GM11168 (cell line): ENCODE measurements around the gene KSR1.
"Not testable (repeated sequence)": the region's sequence is repeated elsewhere in the genome, so short reads cannot be mapped to it uniquely, and the experiment has no call there.

Experiments used
- in situ Hi-C: fragments of 300-500 bp; cut with MboI; formaldehyde crosslinking; loops from one replicate; pipeline ENCODE4 v1.12.0; 2022; ENCODE audit warnings: low sequenced_read_pairs; ENCODE audit not compliant: unreplicated experiment

Gene KSR1

DNA sequence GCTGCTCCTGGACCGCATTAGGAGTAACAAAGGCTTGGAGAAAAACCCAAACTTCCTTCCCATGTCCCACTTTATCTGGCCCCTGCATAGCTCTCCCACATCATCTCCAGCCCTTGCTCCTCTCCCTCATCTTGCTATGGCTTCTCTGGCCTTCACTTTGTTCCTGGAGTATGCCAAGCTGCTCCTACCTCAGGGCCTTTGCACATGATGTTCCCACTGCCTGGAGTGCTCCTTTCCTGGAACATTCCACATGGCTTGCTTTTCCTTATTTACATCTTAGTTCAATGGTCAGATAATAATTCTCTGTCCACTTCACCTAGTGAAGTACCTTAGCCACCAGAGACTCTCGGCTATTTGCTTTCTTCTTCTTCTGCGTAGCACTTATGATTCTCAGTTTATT, 4.3 kb upstream of the KSR1 start:
- in situ Hi-C loops, result no loop called here

DNA sequence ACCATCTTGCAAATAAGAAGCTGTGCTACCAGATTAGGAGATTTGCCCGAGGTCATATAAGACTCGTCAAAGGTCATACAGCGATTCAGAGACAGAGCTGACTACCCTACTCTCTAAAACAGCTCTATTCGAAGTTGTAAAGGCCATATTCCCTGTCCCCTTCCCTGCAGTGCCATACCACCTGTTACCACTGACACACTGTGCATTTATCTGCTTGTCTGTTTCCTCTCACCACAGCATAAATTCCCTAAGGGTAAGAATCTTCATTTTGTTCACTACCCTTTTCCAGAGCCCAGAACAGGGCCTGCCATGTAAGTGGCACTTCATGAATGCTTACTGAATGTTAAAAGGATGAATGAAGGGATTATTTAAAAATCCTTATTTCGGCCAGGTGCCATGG, 3.4 kb upstream of the KSR1 start:
- in situ Hi-C loops, result no loop called here

DNA sequence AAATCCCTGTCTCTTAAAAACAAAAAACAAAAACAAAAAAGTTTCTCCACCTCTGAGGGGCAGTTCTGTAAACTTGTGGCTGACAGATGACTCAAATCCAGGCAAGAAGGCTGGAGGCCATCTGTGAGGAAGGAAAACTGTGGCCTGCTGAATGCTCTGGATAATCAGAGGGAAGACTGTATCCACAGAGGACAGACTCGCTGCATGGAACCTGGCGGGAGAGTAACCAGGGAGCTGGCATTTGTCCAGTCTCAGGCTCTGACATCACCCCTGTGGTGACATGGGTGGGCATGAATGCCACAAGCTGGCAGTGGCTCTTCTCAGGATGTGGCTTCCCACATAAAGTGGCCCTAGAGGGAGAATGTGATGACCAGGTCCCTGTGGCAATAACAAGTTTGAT, 2.8 kb upstream of the KSR1 start:
- in situ Hi-C loops, result no loop called here

DNA sequence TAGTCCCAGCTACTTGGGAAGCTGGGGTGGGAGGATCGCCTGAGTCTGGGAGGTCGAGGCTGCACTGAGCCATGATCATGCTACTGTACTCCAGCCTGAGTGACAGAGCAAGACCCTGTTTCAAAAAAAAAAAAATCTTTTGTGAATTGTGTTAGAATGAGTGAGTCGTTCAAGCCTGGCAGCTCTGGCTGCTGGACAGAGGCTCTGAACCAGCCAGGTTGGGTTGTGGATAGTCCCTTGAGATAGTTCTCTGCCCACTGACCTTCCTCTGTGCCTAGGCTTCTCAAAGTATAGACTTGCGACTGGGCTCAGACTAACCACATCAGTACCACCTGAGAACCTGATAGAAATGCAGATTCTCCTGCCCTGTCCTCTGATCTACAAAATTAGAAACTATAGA, 2.2 kb upstream of the KSR1 start:
- in situ Hi-C loops, result no loop called here

DNA sequence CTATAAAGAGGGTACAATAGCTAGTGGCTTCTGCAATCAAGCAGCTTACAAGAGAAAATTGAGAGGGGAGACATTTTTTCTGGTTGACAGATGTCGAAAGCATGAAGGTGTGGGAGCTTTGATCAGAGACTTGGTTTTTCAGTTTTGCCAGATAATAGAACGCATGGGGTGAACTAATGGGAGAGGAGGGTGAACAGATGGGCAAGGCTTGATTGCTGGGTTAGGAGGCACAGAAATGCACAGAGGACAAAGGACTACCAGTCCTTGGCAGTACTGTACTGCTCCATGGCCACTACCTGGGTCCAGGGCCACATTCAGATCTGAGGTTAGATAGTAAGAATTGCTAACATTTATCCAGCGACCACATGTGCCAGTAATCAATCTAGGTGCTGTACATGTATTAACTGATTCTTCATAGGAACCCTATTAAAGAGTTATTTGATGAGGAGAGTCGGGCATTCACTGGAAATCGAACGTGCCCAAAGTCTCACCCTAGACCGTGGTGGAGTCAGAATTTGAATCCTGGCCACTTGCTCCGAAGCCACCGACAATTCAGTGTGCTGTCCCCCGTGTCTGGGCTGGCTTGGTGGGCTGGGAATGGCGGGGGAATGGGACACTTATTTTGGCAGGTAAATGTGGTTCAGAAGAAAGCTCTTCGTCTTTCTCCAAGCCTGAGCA, 873 bp upstream of the KSR1 start:
- in situ Hi-C loops, result no loop called here

DNA sequence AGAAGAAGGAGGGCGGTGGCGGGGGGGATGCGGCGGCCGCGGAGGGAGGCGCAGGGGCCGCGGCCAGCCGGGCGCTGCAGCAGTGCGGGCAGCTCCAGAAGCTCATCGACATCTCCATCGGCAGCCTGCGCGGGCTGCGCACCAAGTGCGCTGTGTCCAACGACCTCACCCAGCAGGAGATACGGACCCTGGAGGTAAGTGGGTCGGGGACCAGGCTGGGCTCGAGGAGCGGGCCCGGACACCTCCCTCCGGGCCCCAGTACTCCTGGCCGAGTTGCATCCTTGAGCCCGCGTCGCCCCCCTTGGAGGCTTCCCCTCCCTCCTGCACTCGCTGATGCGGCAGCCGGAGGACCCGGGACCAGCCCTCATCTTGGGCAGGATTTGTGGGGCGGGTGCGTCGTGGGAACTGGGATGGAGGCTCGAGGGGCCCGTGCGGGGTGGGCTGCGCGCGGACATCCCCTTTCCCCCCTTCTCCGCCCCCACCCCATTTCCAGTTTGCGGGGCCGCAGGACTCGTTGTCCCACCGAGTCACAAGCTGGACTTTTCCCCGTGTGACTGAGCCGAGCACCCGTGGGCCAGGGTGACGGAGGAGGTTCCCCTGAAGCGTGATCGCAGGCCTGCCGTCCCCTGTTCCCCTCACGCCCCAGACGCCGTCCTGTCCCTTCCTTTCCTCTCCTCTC, 572 bp downstream of the KSR1 start:
- in situ Hi-C loops, result no loop called here

DNA sequence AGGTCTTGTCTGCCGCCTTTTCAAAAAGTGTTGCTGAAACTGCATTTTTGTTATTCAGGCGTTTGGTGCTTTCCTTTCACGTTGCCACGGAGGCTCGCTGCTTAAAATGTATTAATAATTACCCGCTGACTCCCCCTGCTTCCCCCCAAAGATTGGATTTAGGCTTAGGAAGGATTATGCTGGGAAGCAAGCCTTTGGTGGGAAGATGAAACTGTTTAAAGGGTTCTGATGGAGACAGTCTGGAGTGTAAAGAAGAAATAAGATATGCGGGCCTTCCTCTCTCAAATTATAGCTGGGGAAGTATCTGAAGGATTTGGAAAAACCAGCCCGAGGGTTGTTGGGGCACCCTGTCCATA, 1.1 kb downstream of the KSR1 start:
- in situ Hi-C loops, result no loop called here

DNA sequence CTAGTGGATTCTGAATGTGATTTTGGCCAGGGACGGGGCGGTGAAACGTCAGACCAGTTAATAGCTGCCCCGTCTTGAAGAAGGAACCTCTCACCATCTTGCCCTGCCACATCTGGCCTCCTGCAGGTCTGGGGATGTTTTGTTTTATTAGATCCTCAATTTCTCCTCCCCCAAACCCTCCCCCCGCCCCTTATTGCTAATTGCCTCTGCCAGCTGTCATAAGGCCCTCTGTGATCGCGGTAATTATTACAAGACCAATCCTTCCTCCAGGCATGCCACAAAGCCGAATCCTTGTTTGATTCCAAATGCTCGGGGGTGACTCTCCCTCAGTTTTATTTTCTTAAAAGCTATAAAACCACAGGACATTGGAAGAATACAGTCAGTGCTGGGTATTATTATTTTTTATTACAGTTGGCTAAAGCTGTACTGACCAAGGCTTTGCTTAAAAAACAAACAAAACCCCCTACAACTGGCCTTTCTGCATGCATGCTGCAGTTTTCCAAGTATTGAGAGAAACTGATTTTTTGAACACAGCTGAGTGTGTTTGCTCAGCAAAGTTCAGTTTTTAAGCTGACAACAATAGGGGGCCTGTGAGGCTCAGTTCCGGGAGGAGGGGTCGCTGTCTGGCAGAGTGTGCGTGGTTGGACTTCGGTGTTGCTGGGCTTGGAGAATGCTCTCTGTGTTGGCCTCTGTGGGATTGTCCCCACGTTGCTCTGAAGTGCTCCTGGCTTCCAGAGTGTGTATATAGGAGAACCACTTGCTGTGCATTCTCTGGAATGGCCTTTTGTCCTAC, 1.7 kb downstream of the KSR1 start:
- in situ Hi-C loops, result no loop called here

DNA sequence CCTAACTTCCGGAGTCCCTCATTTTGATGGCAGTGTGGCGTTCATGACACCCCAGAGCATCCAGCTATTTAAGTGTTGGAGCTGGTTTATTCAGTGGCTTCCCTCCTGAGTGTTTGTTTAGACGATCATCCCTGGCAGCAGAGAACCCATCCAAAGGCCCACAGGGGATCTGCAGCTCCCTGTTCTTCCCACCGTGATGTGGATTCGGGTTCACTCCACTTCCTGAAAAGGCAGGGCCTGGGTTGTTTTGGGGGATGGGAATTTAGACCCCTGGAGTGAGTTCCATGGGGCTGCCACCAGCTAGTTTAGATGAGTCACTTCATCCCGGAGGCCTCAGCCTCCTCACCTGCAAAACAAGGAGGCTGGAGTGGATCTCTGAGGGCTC, 2.3 kb downstream of the KSR1 start:
- in situ Hi-C loops, result no loop called here

DNA sequence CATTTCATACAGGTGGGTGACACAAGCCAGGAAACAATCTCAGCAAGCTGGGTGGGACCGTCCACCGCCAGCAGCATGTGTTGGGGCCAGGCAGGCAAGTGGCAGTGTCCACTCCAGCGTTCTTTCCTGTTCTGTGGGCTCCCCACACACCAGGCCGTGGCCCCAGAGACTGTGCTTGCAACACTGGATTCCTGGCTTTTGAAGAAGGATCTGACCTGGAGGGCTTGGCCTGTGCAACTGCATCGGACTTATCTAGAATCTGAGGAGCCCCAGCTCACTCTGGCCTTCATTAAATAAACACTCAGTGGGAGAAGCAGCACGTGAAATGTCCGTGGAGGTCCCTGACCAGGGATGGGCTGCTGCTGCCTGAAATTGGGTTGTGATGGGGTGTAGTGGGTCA, 3.2 kb downstream of the KSR1 start:
- in situ Hi-C loops, result no loop called here

DNA sequence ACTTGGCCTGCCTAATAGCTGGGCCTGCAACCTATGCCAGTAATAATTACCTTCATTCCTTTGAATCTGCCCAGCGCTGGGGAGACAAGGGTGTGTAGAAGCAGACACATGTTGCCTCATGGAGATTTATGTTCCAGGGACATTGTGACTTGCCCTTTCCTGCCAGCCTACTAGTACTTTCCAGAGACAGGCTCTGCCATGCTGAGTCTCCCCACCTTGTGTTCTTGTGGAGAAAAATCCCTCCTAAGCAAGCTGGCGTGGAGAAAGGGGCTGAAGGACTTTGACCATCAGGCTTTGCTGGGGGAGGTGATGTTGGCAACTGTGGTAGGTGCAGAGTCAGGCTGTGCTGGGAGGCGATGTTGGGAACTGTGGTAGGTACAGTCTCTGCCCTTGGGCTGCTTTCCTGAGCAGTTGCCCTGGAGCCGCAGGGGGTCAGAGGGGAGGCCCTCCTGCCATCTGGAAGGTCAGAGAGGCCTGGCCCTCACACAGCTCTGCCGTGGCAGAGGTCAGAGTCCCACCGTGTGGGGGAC, 4.0 kb downstream of the KSR1 start:
- in situ Hi-C loops, result no loop called here

DNA sequence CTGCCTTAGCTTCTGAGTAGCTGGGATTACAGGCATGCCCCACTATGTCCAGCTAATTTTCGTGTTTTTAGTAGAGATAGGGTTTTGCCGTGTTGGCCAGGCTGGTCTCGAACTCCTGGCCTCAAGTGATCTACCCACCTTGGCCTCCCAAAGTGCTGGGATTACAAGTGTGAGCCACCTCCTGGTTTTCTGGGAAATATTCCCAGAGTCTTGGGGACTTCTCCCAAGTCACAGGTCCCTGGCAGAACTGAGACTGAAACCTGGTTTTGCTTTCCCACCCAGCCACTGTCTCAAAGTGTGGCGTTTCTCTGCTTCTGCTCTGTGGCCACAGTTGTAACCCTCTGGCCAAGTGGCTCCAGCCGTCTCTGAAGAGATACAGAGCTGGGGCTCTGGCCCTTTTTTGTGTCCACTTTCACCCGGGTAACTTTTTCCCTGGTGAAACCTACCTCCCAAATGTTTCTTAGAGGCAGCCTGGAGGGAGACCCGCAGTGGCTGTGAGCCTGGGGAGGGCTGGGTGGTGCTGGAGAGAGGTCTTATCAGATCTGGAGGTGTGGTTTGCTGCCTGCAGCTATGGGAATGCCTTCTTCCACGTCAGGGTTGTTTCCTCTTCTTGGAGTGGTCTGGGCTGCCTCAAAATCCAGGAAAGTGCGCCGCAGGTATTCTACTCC, 5.1 kb downstream of the KSR1 start:
- in situ Hi-C loops, result no loop called here

DNA sequence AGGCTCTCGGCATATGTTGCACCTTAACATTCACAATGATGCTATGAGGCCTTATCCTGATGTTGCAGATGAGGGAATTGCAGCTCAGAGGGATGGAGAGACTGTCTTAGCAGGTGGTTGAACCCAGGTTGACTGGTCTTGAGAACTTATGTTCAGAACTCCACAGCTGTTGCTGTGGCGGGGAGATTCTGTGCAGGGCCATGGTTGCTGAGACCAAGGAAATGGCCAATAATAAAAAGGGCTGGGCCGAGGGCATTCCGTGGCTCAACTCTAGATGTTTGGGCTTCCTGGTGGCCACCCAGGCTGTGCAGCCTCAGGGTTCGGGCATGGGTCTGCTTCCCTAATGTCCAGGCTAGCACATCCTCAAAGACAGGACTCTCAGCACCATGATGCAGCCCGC, 5.9 kb downstream of the KSR1 start:
- in situ Hi-C loops, result no loop called here

DNA sequence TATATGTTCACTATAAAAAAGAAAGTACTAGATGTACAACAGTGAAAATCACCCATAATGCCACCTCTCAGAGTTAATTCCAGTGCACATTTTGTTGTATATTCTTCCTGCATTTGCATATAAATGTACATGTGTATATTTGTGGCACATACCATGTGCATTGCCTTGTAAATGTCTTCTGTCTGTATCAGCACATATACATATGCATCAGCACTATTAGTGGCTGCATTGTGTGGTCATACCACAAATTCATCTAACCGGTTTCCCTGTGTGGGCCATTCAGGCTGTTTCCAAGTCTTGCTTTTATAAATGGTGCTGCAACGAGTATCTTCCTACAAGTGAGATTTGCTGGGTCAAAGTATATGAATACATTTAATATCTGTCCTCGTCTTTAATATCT, 6.5 kb downstream of the KSR1 start:
- in situ Hi-C loops, result no loop called here

DNA sequence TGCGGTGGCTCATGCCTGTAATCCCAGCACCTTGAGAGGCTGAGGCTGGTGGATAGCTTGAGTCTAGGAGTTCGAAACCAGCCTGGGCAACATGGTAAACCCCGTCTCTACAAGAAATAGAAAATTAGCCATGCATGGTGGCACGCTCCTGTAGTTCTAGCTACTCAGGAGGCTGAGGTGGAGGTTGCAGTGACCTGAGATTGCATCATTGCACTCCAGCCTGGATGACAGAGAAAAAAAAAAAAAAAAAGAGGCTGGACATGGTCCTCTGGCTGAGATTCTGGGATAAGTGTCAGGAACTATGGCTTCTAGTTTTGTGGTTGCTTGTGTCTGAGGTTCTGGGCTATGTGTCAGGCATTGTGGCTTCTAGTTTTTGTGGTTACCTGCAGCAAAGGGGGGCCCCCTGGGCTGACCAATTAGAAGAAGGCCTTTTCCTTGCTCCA, 7.0 kb downstream of the KSR1 start:
- in situ Hi-C loops, result no loop called here

DNA sequence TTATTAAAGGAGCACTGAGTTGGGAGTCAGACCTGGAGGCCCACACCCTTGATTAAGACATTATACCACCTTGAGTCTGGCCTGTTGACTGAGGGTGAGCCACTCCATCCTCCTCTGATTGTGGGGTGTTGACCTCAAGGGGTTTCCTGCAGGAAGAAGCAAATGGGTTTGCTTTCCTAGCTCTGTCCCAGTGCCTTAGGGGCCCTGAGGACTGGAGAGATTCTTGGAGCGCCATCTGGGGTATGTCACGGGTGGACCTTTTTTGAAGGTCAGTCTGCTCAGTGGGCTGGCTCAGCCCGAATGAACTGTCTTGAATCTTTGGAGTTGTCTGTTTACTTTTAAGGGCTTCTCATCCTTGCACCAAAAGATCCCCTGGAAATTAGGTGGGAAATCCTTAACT, 7.8 kb downstream of the KSR1 start:
- in situ Hi-C loops, result not testable (repeated sequence)

DNA sequence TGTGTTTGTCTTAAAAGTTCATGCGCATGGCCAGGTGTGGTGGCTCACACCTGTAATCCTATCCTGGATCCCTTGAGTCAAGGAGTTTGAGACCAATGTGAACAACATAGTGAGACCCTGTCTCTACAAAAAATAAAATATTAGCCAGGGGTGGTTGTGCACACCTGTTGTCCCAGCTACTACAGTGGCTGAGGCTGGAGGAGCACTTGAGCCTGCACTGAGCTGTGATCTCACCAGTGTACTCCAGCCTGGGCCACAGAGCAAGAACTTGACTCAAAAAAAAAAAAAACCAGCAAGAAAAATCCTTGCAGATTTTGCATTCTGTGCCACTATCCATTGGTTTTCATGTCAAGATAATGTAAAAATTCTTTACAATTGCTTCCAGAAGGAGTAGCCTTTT, 8.2 kb downstream of the KSR1 start:
- in situ Hi-C loops, result no loop called here

DNA sequence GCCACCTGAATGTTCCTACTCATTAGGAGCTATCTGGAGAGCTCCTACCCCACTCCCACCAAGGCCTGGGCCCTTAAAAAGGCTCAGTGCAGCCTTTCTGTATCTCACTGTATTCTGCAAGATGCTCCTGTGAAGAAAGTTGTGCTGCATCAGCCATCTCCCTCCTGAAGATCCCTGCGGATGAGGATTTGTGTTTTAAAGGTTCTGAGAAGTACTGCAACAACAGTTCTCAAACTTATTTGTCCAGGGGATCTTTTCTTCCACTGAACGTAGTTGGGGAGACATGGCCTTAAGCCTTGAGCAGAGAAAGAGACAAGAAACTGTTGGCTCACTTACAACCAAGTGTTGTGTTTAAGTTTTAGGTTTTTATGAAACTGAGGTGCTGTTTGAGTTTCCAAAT, 9.6 kb downstream of the KSR1 start:
- in situ Hi-C loops, result not testable (repeated sequence)

DNA sequence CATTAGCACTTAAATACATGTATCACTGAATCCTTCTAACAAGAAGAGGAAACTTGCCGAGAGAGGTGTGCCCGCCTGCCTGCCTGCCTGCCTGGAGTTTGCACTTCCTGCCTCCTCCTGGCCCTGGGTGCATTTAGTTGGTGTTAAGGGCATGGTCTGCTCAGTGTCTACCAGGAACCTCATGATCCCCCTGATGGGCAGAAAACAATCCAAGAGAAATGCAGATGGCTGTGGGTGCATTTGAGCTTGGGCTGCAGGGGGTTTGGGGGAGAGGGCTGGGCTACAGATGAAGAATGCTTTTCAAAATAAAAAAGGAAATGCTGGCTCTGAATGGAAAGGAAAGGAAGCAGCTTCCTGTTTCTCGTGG, 10.1 kb downstream of the KSR1 start:
- in situ Hi-C loops, result no loop called here

DNA sequence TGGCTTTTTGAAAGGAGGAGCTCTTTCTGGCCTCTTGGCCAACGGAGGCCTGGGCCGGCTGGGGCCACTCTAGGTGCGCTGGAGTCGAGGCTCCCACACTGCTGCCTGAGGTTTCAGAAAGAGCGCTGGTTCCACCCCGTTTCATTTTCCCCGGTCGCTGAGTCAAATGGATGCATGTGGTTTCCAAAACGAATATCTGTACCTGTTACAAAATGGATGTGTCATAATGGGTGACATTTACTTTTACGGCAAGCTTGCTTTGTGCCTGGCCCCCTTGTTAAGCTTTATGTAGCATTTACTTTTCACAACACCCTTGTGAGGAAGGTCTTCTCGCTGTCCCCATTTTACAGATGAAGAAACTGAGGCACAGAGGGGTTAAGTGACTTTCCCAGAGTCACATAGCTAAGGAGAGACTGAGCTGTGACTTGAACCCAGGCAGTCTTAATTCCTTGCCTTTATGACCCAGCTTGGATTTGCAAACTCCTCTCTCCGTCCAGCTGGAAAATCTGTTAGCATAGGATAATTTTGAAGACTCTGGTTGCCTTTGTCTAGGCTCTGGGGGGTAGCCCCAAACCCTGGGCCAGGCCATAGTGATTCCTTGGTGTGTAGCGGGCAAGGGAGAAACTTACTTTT, 10.6 kb downstream of the KSR1 start:
- in situ Hi-C loops, result no loop called here
